Epithelial cell of prostate (primary cell): ENCODE data around the gene IFT88.
A peak's percentile ranks its signal among the peaks of the same experiment; 100 is the strongest.
"Not testable (repeated sequence)": the region's sequence is repeated elsewhere in the genome, so short reads cannot be mapped to it uniquely, and the experiment has no call there.

Experiments
- DNase-seq: peaks from one replicate; pipeline ENCODE4 v3.0.0-alpha.2; 2011; ENCODE audit warnings: low read depth, low spot score
- H3K27ac ChIP-seq: fragments of 450-650 bp; 2 replicates; pipeline ENCODE4 v1.5.1; 2017; ENCODE audit warnings: mild to moderate bottlenecking

The IFT88 gene

DNA sequence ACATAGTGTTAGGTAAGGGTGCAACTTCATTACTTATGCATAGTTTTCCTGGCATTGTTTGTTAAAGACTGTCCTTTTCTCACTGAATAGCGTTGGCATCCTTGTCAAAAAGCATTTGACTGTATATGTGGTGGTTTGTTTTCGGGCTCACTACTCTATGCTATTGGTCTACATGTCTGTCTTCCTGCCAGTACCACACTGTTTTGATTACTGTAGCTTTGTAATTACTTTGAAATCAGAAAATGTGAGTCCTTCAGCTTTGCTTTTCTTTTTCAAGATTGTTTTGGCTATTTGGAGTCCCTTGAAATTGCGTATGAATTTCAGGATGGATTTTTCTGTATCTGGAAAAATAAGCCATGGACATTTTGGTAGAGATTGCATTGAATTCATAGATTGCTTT, 56.0 kb downstream of the IFT88 start:
- DNase-seq = no peak
- H3K27ac ChIP-seq = no peak overlapping the region

- no peak for DNase-seq
- H3K27ac ChIP-seq = no peak overlapping the region
Observed at GRCh38 chr13:20624213-20624612, 57.3 kb downstream of the IFT88 start.

DNA sequence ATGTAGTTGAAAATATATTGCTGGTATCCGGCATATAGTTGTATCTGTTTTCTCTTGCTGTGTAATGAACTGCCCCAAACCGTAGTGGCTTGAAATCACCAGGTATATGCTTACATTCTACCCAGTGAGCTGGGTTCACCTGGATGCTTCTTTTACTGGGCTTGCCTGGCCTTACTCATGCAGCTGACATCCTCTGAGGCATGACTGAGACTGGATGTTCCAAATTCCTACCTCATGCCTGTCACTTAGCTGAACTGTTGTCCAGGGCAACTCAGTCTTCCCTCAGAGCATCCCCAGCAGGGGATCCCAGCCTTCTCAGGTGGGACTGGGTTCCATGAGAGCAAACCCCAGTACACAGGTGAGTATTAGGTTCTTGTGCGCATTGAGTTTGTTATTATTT, 66.8 kb downstream of the IFT88 start:
- H3K27ac ChIP-seq = peak overlapping the region; percentile 2
- peak; percentile 12 for DNase-seq

DNA sequence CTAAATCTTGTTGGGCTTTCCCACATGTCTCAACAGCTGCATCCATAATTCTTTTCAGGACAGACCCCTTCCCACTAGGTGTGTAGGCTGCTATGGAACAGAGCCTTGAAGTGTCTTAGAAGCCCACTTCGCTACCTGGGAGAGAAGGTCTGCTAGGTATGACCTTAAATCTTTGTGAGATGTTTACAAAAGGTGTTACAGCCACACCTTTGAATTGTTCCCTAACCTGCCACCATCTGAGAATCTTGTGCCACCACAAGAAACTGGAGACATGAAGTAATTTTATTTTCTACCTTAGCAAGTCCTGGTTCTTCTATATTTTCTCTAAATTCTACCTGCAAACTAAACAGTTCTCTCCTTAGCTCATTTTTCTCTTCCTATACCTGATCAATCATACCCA, 69.1 kb downstream of the IFT88 start:
- no peak overlapping the region for H3K27ac ChIP-seq
- DNase-seq = no peak

- H3K27ac ChIP-seq = no peak overlapping the region
- DNase-seq = no peak
Observed at GRCh38 chr13:20637811-20638210, 70.9 kb downstream of the IFT88 start.

GRCh38 chr13:20647758-20648157, 80.8 kb downstream of the IFT88 start:
- DNase-seq = no peak
- no peak overlapping the region for H3K27ac ChIP-seq

DNA sequence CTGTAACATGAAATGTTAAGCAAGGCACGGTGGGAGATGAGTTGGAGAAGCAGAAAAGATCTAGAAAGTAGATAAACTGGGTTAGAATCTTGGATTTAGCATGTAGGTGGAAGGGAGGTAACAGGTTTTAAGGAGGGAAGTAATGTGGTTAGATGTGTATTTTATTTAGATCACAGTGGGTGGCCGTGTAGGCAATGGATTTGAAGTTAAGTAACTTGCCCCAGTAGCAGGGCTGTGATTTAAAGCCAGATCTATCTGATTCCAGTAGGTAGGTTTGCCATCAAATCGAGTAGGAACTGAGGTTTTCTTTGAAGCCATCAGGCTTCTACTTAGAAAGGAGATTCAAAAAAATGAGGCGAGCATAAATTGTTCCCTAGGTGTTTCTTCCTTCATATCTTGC, 86.0 kb downstream of the IFT88 start:
- no peak for DNase-seq
- no peak overlapping the region for H3K27ac ChIP-seq

- DNase-seq = no peak
- H3K27ac ChIP-seq = no peak overlapping the region
Observed at GRCh38 chr13:20654156-20654555, 87.2 kb downstream of the IFT88 start.

GRCh38 chr13:20658451-20659040, 91.6 kb downstream of the IFT88 start:
- no peak for DNase-seq
- no peak overlapping the region for H3K27ac ChIP-seq

DNA sequence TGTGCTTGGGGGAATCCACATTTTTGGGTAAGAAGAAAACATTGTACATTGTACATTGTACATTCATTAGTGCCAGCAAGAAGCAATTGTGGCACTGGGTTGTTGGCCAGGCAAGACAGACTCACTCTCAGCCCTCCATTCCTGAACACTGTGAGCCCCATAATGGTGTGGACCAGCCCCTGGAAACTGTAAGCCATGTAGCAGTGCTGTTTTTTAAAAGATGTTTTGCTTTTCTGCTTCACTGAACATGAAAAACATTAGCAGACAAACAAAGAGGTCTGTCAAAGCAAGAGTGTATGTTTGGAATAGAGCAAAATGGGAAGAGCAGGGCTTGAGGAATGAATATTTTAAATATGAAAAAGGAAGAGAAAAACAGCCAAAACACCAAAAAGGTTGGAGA, 97.4 kb downstream of the IFT88 start:
- DNase-seq = no peak
- no peak overlapping the region for H3K27ac ChIP-seq

DNA sequence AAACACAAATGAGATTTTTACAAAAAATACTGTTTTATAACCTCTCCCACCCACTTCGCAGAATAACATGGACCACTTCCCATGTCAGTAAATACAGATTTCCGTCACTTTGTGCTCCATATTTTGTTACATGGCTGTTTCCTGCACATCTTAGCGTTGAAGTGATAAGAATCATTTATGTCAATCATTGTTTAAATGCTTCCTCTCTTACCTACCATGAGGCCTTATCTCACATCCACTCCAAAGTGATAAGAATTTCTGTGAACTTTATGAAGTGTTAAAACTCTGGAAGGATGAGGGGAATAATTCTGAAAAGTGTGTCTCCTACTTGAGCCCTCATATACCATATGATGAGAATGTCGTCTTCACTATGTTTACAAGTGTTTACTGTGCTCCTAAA, 100.0 kb downstream of the IFT88 start:
- no peak for DNase-seq
- no peak overlapping the region for H3K27ac ChIP-seq

- DNase-seq = no peak
- no peak overlapping the region for H3K27ac ChIP-seq
Observed at GRCh38 chr13:20667857-20668437, 101.0 kb downstream of the IFT88 start.

DNA sequence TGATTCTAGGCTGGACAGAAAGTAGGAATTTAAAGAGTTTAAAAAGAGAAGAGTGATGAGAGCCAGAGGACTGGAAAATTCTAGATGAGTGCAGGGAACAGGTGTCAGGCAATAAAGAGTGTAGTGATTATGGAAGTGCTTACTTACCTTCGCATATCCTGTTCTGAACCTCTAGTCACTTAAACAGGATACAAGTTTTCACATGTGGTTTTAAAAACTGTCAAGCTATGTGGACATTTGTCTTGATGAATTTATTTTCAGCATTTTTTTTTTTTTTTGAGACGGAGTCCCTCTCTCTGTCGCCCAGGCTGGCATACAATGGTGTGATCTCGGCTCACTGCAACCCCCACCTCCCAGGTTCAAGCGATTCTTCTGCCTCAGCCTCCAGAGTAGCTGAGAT, 102.2 kb downstream of the IFT88 start:
- no peak for DNase-seq
- no peak overlapping the region for H3K27ac ChIP-seq

DNA sequence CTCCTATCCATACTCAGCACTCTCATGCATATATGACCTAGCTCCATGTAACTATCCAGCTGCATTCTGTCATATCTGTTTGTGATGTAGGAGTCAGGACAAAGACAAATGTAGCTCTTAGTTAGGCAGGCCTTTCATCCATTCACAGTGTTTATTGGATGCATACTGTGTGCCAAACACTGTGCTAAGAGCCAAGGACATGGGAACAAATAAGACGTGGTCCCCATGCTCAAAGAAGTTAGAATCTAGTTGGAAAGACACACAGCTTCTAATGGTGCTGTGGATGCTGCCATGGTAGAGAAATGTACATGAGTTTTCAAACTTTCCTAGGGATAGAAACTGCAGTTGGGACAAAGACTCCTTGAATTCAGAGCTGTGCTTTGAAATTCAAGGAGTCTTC, 104.8 kb downstream of the IFT88 start:
- H3K27ac ChIP-seq = no peak overlapping the region
- no peak for DNase-seq

DNA sequence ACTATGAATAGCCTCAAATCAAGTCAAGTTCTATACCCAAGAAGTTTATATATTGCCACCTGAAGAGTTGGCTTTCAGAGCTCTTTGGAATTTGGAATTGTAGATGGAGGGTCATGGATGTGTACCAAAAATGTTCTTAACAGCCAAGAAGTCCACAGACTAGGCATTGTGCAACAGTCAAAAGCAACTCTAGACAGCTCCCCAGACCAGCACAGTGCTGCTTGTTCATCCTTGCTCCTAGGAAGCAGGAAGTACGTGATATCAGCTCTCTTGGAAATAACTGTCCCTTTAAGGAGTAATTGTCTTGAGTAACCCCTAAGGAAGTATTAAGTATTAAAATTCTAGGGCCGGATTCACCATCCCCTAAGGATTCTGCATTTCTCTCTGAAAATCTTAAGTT, 105.8 kb downstream of the IFT88 start:
- no peak overlapping the region for H3K27ac ChIP-seq
- no peak for DNase-seq

DNA sequence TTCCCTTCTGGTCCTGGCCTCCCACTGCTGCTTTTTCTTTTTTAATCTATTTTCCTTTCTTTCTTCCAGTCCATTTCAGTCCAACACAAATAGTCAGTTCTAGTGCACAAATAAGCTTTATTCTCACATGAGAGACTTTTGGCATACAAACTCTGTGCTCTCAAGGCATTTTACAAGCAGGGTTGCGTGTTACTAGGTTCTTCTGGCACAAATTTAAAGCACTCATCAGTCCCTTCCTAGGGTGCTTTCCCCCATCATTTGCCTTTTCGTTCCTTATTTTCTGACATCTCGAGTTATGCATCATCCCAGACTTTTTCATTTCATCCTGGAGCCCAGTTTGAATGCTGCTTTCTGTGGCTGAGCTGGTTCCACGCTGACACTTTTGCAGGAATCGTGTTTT, 106.8 kb downstream of the IFT88 start:
- H3K27ac ChIP-seq = no peak overlapping the region
- DNase-seq = no peak

GRCh38 chr13:20676213-20676612, 109.3 kb downstream of the IFT88 start:
- DNase-seq = no peak
- H3K27ac ChIP-seq = no peak overlapping the region

DNA sequence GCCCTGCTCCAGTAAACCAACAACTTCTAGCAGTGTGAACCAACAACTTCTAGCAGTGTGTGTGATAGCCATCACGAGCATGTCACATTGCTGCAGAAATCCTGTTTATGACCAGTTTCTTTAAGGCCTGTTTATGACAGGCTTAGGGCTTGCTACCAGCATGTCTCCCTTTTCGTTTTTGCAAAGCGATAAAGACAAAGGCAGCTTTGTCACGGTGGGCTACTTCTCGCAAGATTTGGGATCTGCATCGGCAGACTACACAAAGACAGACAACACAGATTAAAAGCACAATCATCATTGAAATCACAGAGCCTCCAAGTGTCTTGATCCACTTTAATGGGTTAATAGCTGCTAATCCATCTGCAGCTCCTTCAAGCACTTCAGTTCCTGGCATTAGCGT, 111.6 kb downstream of the IFT88 start:
- not testable (repeated sequence) for DNase-seq, H3K27ac ChIP-seq

GRCh38 chr13:20679879-20680278, 112.9 kb downstream of the IFT88 start:
- no peak overlapping the region for H3K27ac ChIP-seq
- DNase-seq = no peak

- DNase-seq = no peak
- no peak overlapping the region for H3K27ac ChIP-seq
Observed at GRCh38 chr13:20680416-20681080, 113.6 kb downstream of the IFT88 start.

DNA sequence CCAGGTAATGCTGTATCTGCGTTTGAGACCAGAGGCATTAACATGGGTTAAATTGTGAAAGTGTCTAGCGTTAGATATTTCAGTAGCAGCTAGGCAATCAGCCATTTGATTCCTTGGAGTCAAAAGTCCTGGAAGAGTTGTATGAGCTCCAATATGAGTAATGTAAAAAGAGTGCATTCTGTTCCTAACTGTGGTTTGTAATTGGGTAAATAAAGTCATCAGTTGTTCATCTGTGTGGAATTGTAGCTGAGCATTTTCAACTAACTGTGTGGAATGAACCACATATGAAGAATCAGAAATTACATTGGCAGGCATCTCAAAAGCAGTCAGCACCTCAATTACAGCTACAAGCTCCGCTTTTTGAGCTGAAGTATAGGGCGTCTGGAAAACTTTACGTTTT, 114.5 kb downstream of the IFT88 start:
- not testable (repeated sequence) for DNase-seq, H3K27ac ChIP-seq

- no peak overlapping the region for H3K27ac ChIP-seq
- DNase-seq = no peak
Observed at GRCh38 chr13:20682061-20682460, 115.1 kb downstream of the IFT88 start.
